Epithelial cell of proximal tubule (primary cell): ENCODE results near the gene FCHO1. TPM values are rescaled to one million over a fixed set of nuclear protein-coding genes. Genes with fewer than 3 reads are reported as not detected.

Experiments used
- DNase-seq: peaks from one replicate; pipeline ENCODE4 v3.0.0-alpha.2; 2011; ENCODE audit warnings: low read depth
- H3K4me3 ChIP-seq: 2 replicates; pipeline ENCODE4 v1.5.1; 2011; ENCODE audit warnings: low read depth, mild to moderate bottlenecking, low read length
- total RNA-seq: library from RNA; depleted of rRNA; stranded (reverse); fragments of >200 nt; gene quantifications from 2 replicates; pipeline ENCODE4 v1.2.3, GENCODE V29; 2015
- TF ChIP-seq, protein P1 (sequence below): conservative IDR thresholded peaks from 2 replicates; pipeline ENCODE4 v1.5.1; 2012; ENCODE audit warnings: low read depth, mild to moderate bottlenecking, low read length

The FCHO1 gene, protein sequence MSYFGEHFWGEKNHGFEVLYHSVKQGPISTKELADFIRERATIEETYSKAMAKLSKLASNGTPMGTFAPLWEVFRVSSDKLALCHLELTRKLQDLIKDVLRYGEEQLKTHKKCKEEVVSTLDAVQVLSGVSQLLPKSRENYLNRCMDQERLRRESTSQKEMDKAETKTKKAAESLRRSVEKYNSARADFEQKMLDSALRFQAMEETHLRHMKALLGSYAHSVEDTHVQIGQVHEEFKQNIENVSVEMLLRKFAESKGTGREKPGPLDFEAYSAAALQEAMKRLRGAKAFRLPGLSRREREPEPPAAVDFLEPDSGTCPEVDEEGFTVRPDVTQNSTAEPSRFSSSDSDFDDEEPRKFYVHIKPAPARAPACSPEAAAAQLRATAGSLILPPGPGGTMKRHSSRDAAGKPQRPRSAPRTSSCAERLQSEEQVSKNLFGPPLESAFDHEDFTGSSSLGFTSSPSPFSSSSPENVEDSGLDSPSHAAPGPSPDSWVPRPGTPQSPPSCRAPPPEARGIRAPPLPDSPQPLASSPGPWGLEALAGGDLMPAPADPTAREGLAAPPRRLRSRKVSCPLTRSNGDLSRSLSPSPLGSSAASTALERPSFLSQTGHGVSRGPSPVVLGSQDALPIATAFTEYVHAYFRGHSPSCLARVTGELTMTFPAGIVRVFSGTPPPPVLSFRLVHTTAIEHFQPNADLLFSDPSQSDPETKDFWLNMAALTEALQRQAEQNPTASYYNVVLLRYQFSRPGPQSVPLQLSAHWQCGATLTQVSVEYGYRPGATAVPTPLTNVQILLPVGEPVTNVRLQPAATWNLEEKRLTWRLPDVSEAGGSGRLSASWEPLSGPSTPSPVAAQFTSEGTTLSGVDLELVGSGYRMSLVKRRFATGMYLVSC
- total RNA-seq = 4.2 and 18.0 TPM in 2 replicates

DNA sequence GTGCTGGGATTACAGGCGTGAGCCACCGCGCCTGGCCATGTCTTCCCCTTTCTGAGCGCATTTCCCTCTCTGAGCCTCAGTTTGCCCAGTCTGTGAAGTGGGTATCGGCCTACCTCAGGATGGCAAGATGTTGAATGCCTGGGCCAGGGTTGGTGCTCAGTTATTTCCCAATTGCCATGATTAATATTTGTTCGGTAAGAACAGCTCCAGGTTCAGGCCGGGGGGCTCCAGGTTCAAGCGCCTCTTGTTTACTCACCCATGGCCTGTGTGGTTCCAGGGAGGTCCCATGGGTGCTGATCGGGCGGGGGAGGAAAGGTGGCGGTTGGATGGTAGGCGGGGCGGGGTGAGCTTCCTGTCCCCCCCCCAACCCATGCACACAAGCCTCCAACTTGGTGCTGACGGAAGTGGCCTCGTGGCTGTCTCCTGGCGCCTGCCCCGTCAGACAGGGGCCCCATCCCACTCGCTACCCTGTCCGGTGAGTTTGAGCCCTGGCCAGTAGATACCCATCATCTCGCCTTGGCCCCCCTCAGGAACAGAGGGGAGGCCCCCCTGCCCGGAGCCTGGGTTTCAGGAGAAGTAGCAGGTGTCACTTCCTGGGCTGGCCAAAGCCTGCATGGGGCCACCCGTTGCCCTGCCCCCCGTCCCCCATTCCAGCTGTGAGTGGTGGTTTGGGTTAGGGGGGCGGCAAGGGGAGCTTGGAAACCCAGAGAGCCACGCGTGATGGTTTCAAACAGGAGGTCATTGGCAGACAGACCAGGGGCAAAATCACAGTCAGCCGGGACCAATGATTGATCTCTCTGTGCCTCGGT, at the start of gene FCHO1:
FCHO1 (plus strand) TSS at position 375 of the 809 bp plus-strand sequence. CDS start 3,688 bp downstream, outside the sequence.
- H3K4me3 ChIP-seq = no peak within 1 kb of the TSS
- TF ChIP-seq, protein P1, sequence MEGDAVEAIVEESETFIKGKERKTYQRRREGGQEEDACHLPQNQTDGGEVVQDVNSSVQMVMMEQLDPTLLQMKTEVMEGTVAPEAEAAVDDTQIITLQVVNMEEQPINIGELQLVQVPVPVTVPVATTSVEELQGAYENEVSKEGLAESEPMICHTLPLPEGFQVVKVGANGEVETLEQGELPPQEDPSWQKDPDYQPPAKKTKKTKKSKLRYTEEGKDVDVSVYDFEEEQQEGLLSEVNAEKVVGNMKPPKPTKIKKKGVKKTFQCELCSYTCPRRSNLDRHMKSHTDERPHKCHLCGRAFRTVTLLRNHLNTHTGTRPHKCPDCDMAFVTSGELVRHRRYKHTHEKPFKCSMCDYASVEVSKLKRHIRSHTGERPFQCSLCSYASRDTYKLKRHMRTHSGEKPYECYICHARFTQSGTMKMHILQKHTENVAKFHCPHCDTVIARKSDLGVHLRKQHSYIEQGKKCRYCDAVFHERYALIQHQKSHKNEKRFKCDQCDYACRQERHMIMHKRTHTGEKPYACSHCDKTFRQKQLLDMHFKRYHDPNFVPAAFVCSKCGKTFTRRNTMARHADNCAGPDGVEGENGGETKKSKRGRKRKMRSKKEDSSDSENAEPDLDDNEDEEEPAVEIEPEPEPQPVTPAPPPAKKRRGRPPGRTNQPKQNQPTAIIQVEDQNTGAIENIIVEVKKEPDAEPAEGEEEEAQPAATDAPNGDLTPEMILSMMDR = no peak
- DNase-seq = no peak

DNA sequence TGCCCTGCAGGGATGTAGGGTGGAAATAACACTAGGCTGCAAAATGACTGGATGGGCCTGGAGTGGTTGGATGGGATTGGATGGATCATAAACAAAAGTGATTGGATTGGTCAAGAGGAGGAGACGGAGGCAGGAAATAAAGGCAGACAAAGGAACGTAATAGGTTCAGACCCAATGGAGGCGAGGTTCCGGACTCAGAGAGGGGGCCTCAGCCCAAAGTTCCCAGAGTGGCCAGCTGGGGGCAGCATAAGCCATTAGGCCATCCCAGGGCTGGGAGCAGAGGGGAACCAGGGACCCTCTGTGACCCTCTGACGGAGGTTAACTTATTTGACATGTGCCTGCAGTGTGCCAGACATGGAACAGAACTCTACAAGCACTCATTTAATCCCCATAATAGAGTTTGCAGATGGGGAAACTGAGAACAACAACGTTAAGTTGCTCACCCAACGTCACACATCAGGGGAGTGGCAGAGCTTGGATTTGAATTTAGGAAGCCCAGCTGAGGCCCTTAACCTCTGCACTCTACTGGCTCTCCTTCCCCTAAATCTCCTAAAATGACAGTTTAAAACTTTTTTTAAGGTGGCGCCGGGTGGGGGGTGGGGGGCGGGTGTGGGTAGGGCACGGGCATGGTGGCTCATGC, 47.3 kb upstream of the FCHO1 start:
- no peak for DNase-seq
- TF ChIP-seq, protein P1 = peak; percentile 87
- no peak overlapping the region for H3K4me3 ChIP-seq

DNA sequence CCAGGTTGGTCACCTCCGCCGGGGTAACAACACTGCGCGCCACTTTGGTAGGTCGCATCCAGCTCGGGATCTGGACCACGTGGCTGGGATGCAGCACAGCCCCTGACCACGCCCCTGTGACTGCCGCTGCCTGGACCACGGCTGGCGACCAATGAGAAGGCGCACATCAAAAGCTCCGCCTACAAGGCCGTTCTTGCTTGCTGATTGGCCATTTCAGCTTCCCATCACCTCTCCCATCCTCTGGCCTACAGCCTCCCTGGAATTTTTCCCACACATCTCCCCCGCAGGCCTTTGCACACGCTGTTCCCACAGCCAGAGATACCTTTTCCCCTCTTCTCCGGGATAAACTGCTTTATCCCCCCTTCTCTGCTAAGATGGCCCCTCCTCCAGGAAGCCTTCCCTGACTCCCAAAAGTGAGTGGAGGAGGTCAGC, 44.5 kb upstream of the FCHO1 start:
- DNase-seq = no peak
- H3K4me3 ChIP-seq = no peak overlapping the region
- TF ChIP-seq, protein P1 = no peak

DNA sequence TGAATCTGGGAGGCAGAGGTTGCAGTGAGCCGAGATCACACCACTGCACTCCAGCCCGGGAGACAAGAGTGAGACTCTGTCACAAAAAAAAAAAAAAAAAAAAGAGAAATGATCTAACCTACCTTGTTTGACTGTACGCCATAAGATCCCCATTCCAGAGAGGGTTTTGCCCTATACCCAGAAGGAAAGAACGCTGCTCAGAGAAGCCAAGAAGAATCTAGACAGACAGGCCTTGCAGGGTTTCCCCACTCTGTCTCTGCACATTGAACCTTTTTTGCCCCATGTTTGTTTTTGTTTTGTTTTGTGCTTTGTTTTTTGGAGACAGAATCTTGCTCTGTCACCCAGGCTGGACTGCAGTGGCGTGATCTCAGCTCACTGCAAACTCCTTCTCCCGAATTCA, 39.4 kb upstream of the FCHO1 start:
- no peak overlapping the region for H3K4me3 ChIP-seq
- TF ChIP-seq, protein P1 = no peak
- DNase-seq = no peak

DNA sequence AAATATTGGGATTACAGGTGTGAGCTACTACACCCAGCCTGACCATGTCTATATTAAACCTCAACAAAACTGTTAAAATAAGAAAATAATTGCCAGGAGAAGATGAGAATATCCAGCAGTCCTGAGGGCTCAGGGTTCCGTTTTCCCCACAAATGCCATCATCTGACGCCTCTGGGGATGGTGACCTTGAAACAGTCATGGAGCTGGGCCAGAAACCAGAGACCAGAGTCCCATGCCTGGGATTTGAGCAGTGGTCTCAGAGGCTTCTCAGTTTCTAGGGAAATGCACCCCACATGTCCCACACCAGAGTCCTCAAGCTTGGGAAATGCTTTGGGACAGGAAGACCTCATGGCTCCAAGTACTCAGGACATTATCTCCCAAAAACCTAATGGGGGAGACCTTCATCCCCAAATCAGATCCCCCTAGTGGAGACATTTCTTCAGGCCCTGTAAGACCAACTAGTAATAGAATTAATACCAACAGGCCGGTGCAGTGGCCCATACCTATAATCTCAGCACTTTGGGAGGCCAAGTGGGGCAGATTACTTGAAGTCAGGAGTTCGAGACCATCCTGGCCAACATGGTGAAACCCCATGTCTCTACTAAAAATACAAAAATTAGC, 34.9 kb upstream of the FCHO1 start:
- no peak for DNase-seq
- TF ChIP-seq, protein P1 = peak; percentile 16
- no peak overlapping the region for H3K4me3 ChIP-seq

DNA sequence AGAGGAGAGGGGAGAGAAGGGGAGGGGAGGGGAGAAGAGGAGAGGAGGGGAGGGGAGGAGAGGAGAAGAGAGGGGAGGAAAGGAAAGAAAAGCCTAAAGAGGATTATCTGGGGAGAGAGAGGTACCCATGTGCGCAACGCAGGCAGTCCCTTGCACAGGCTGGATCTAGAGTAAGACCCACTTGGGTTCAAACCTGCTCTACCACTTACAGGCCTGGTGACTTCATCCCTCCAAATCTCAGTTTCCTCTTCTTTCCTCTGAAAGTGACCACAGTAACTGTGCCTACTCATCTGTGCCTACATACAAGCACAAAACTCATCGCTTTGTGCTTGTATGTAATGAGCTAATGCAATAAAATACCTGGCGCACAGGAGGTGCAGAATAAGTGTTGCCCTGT, 32.7 kb upstream of the FCHO1 start:
- no peak overlapping the region for H3K4me3 ChIP-seq
- no peak for DNase-seq
- TF ChIP-seq, protein P1 = no peak
